ENCODE data around the gene OR51F1. TPM values are rescaled to one million over a fixed set of nuclear protein-coding genes. Genes with fewer than 3 reads are reported as not detected.
A peak's percentile ranks its signal among the peaks of the same experiment; 100 is the strongest.
"Not testable (repeated sequence)": the region's sequence is repeated elsewhere in the genome, so short reads cannot be mapped to it uniquely, and the experiment has no call there.

The OR51F1 gene, protein sequence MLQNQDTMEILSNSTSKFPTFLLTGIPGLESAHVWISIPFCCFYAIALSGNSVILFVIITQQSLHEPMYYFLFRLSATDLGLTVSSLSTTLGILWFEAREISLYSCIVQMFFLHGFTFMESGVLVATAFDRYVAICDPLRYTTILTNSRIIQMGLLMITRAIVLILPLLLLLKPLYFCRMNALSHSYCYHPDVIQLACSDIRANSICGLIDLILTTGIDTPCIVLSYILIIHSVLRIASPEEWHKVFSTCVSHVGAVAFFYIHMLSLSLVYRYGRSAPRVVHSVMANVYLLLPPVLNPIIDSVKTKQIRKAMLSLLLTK
- not detected in 2 replicates for total RNA-seq (2014; rRNA removed; shearing (Covaris generic))

- Histone ChIP-seq H3K27me3 (no peaks in the 10 kb centered on the region), H3K27ac (peak within 1 kb of the TSS; percentile 60), H3K4me3 (no peak within 1 kb of the TSS), H3K9me3 (replicated peaks) (no peaks in the 10 kb centered on the region; the same call in 1 of the 2 replicates), H3K36me3 (no peaks in the 10 kb centered on the region), H3K4me1 (peaks cover 20% of the 10 kb centered on the region)
- DNase-seq: no peak
These were observed at the start of gene OR51F1 for GRCh38 chr11:4769838-4770237. OR51F1 (minus strand) TSS chr11:4769938; CDS start chr11:4769938, 0 bp downstream.

DNA sequence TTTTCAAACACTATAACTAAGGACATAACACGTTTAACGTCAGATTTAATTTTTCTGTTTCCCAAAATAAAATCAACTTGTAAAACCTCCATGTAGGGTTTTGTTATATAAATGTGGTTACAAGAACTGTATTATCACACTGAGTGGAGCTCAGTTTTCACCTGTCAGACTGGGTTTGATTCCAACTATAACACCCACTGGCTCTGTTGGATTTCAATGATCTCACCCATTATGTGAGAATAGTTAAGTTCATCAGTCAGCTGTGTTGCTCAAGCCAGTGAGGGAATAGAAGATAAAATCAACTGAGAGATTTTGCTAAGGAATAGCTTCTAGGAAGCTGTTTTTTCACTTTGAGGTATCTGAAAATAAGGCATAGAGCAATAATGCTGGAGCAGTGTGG lies 39.5 kb upstream of the OR51F1 start:
- no peaks in the 10 kb centered on the region for H3K9me3 ChIP-seq (replicated peaks)
- no peak for DNase-seq
- H3K4me1 ChIP-seq: no peaks in the 10 kb centered on the region
- H3K27me3 ChIP-seq: no peaks in the 10 kb centered on the region
- H3K4me3 ChIP-seq: no peak overlapping the region
- H3K27ac ChIP-seq: no peak overlapping the region
- H3K36me3 ChIP-seq: no peaks in the 10 kb centered on the region

GRCh38 chr11:4808476-4808875 lies 38.7 kb upstream of the OR51F1 start:
- Histone ChIP-seq H3K9me3 (replicated peaks) (no peaks in the 10 kb centered on the region), H3K4me3 (no peak overlapping the region), H3K27ac (no peak overlapping the region), H3K4me1 (no peaks in the 10 kb centered on the region), H3K27me3 (no peaks in the 10 kb centered on the region), H3K36me3 (no peaks in the 10 kb centered on the region)
- DNase-seq: no peak

DNA sequence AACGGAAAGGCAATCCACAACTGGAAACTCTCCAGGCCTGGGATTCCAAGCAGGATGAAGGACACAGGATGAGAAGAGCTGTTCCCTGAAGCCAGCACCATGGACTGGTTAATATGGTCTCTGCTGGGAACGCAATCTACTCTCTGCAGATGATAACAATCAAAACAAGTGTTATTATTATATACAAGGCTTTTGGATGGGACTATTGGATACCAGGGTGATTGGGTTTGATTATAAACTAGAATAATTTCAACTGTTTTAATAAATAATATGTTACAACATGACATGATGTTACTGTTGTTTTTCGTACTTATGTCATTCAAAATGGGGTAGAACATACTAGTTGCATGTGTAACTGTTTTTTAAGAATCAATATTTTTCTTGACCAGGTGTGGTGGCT lies 34.5 kb upstream of the OR51F1 start, which contains the start of gene OR52R1:
TSS of gene OR52R1 (minus strand) at position 101 of the 400 bp plus-strand sequence. CDS start at position 101, 0 bp downstream.
- H3K4me3 ChIP-seq: no peak within 1 kb of the TSS
- no peaks in the 10 kb centered on the region for H3K4me1 ChIP-seq
- no peaks in the 10 kb centered on the region for H3K36me3 ChIP-seq
- H3K9me3 ChIP-seq (replicated peaks): no peaks in the 10 kb centered on the region
- DNase-seq: no peak
- no peak within 1 kb of the TSS for H3K27ac ChIP-seq
- no peaks in the 10 kb centered on the region for H3K27me3 ChIP-seq

DNA sequence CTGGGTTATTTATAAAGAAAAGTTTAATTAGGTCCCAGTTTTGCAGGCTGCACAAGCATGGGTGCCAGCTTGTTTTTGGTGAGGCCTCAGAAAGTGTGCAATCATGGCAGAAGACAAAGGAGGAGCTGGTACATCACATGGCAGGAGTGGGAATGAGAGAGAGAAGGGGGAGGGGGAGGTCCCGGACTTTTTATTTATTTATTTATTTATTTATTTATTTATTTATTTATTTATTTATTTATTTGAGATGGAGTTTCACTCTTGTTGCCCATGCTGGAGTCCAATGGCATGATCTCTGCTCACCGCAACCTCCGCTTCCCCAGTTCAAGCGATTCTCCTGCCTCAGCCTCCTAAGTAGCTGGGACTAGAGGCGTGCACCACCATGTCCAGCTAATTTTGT lies 31.6 kb upstream of the OR51F1 start:
- not testable (repeated sequence) for H3K36me3 ChIP-seq; DNase-seq; H3K9me3 ChIP-seq (replicated peaks); H3K4me3 ChIP-seq; H3K27ac ChIP-seq; H3K27me3 ChIP-seq; H3K4me1 ChIP-seq

DNA sequence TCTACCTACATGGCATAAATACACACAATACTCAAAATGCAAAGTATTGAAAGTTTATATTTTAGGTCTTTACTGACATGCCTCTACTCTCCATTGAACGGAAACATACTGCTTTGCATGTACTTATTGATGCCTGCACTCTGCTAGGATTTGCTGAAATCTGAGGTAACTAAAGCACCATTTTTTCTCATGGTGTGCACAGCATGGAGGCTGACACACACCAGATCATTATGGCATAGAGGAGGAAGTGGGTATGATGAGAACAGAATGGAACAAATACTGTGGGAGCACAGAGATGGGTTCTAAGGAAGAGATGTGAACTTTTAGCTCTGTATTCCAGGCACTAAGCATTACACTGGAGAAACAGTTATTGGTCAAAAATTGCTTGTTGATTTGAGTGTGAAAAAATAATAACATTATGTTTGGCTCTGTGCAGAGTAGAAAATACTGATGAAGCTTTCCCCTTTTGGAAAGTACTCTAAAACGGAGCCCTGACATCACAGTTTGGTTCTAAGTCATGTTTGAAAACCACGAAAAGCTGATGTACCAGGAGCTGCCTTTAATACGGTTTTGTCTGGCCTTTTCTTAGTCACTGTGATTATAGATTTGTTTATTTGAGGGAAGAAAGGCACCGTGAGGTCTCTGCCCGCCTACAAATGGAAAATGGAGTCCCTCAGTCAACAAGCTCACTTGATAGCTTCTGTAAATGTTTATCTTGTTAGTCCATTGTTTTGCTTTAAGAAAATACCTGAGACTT lies 28.9 kb upstream of the OR51F1 start:
- H3K4me1 ChIP-seq: no peaks in the 10 kb centered on the region
- H3K9me3 ChIP-seq (replicated peaks): no peaks in the 10 kb centered on the region
- no peaks in the 10 kb centered on the region for H3K36me3 ChIP-seq
- H3K27ac ChIP-seq: no peak overlapping the region
- DNase-seq: no peak
- H3K27me3 ChIP-seq: no peaks in the 10 kb centered on the region
- H3K4me3 ChIP-seq: no peak overlapping the region

- no peaks in the 10 kb centered on the region for H3K36me3 ChIP-seq
- no peaks in the 10 kb centered on the region for H3K4me1 ChIP-seq
- H3K4me3 ChIP-seq: no peak overlapping the region
- H3K27ac ChIP-seq: no peak overlapping the region
- no peaks in the 10 kb centered on the region for H3K9me3 ChIP-seq (replicated peaks)
- DNase-seq: no peak
- H3K27me3 ChIP-seq: no peaks in the 10 kb centered on the region
These were observed 27.5 kb upstream of the OR51F1 start for GRCh38 chr11:4797206-4797605.

GRCh38 chr11:4782454-4782853 lies 12.7 kb upstream of the OR51F1 start:
- Histone ChIP-seq H3K4me3 (no peak overlapping the region), H3K36me3 (no peaks in the 10 kb centered on the region), H3K27ac (no peak overlapping the region), H3K4me1 (no peaks in the 10 kb centered on the region), H3K9me3 (replicated peaks) (no peaks in the 10 kb centered on the region), H3K27me3 (no peaks in the 10 kb centered on the region)
- DNase-seq: no peak

GRCh38 chr11:4768094-4768493 lies 1.6 kb downstream of the OR51F1 start:
- Histone ChIP-seq H3K4me3 (no peak overlapping the region), H3K4me1 (peaks cover 20% of the 10 kb centered on the region)

GRCh38 chr11:4766420-4767043 lies 3.2 kb downstream of the OR51F1 start:
- Histone ChIP-seq H3K36me3 (no peaks in the 10 kb centered on the region), H3K27ac (no peak overlapping the region), H3K4me1 (peaks cover 14% of the 10 kb centered on the region), H3K4me3 (no peak overlapping the region), H3K27me3 (no peaks in the 10 kb centered on the region), H3K9me3 (replicated peaks) (no peaks in the 10 kb centered on the region; the same call in 1 of the 2 replicates)
- no peak for DNase-seq

More at GRCh38 chr11:4768094-4768493, 1.6 kb downstream of the OR51F1 start:
- DNase-seq: no peak
- Histone ChIP-seq H3K36me3 (no peaks in the 10 kb centered on the region), H3K9me3 (replicated peaks) (no peaks in the 10 kb centered on the region; the same call in 1 of the 2 replicates), H3K27ac (no peak overlapping the region), H3K27me3 (no peaks in the 10 kb centered on the region)

DNA sequence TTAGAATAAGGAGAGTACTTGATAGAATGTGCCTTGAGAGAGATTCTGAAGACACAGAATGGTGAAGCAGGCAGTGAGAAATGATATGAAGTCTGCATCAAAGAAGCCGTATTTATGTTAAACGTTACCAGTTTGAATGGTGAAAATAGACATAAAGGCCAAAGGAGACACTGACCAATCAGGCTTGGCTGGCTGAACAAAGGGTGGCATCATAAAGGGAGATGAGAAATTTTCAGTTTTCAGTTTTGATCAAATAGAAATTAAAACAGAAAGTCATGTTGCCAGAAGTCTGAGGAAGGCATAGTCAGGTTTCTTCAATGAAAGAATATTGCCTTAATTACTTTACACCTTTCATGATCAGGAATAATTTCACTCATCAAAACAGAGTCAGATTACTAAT lies 6.6 kb downstream of the OR51F1 start:
- Histone ChIP-seq H3K27me3 (no peaks in the 10 kb centered on the region), H3K27ac (no peak overlapping the region), H3K4me1 (no peaks in the 10 kb centered on the region), H3K4me3 (no peak overlapping the region), H3K36me3 (no peaks in the 10 kb centered on the region), H3K9me3 (replicated peaks) (no peaks in the 10 kb centered on the region)
- no peak for DNase-seq

DNA sequence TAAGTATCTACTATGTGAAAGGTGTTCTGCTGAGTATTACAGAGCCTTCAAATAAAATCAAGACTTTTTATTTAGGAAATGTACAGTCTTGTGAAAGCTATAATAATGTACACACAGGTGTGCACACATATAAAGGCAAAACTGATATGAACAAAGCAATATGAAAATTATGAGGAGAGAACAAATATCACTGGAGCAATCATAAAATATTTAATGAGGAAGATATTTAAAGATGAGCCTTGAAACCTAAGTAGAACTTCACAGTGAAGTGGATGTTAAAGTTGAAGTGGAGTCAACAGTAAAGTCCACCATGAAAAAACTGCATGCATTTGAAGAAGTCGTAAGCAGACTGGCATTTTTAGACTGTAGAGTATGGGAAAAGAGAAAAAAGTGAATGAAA lies 18.5 kb downstream of the OR51F1 start:
- Histone ChIP-seq H3K27me3 (0 out of 2 replicates have a peak, but pooled peaks cover 4% of the 10 kb centered on the region), H3K36me3 (no peaks in the 10 kb centered on the region), H3K27ac (no peak overlapping the region), H3K9me3 (replicated peaks) (no peaks in the 10 kb centered on the region), H3K4me3 (no peak overlapping the region), H3K4me1 (no peaks in the 10 kb centered on the region)
- DNase-seq: no peak

GRCh38 chr11:4748438-4748837 lies 21.3 kb downstream of the OR51F1 start:
- H3K36me3 ChIP-seq: no peaks in the 10 kb centered on the region
- H3K4me3 ChIP-seq: no peak overlapping the region
- H3K4me1 ChIP-seq: no peaks in the 10 kb centered on the region
- DNase-seq: no peak
- no peaks in the 10 kb centered on the region for H3K27me3 ChIP-seq
- no peaks in the 10 kb centered on the region for H3K9me3 ChIP-seq (replicated peaks)
- no peak overlapping the region for H3K27ac ChIP-seq

GRCh38 chr11:4740735-4741134 lies 29.0 kb downstream of the OR51F1 start:
- H3K27me3 ChIP-seq: no peaks in the 10 kb centered on the region
- no peaks in the 10 kb centered on the region for H3K36me3 ChIP-seq
- H3K9me3 ChIP-seq (replicated peaks): no peaks in the 10 kb centered on the region
- no peak for DNase-seq
- no peaks in the 10 kb centered on the region for H3K4me1 ChIP-seq
- no peak overlapping the region for H3K4me3 ChIP-seq
- no peak overlapping the region for H3K27ac ChIP-seq

DNA sequence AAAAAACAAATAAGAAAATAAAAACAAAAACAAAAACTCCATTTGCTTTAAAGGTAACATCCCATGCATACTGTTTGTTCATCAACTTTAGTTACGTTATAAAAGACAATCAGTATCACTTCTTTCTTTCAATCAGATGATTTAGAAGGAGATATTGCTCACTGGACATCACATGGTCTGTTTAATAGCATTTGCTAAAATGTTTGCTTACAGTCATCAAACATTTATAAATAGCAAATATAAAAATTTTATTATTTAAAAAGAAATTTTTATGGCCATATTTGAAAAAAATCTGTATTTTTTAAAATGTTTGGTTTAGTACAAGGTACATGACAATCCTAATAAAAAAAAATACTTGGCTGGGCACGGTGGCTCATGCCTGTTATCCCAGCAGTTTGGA lies 42.6 kb downstream of the OR51F1 start:
- DNase-seq: no peak
- Histone ChIP-seq H3K4me1 (no peaks in the 10 kb centered on the region), H3K9me3 (replicated peaks) (no peaks in the 10 kb centered on the region), H3K27me3 (no peaks in the 10 kb centered on the region), H3K4me3 (no peak overlapping the region), H3K36me3 (no peaks in the 10 kb centered on the region), H3K27ac (no peak overlapping the region)

Measured in SJCRH30 (cell line).